T-helper 1 cell treated with Interleukin-12 subunit alpha and Interleukin-12 subunit beta and Interleukin-4 antibody, amounts not matched to agents 30 μg/mL and 1 μg/mL, for 36 hours (primary cell): ENCODE results near the gene HIVEP3.

ENCODE experiments used
- H3K27ac Mint-ChIP-seq: one replicate; pipeline ENCODE4 v1.8.0; 2021; ENCODE audit warnings: mild to moderate bottlenecking, mixed read lengths
- H3K27me3 Mint-ChIP-seq: one replicate; pipeline ENCODE4 v1.8.0; 2021; ENCODE audit warnings: low read depth, mixed read lengths
- H3K36me3 Mint-ChIP-seq: one replicate; pipeline ENCODE4 v1.8.0; 2021; ENCODE audit warnings: low read depth, mixed read lengths
- H3K4me1 Mint-ChIP-seq: one replicate; pipeline ENCODE4 v1.8.0; 2021; ENCODE audit warnings: low read depth, mixed read lengths
- H3K4me3 Mint-ChIP-seq: one replicate; pipeline ENCODE4 v1.8.0; 2021; ENCODE audit warnings: mild to moderate bottlenecking, moderate library complexity, mixed read lengths
- H3K9me3 Mint-ChIP-seq: one replicate; pipeline ENCODE4 v1.8.0; 2021; ENCODE audit warnings: mixed read lengths

The HIVEP3 gene

GRCh38 chr1:41508290-41508689, 410.4 kb downstream of the HIVEP3 start:
- Mint-ChIP-seq H3K4me3 (no peak overlapping the region), H3K27me3 (no peaks in the 10 kb centered on the region), H3K4me1 (peaks cover 13% of the 10 kb centered on the region), H3K36me3 (peaks cover 17% of the 10 kb centered on the region), H3K9me3 (no peaks in the 10 kb centered on the region), H3K27ac (no peak overlapping the region)

GRCh38 chr1:41507836-41508235, 410.9 kb downstream of the HIVEP3 start:
- Mint-ChIP-seq H3K4me3 (no peak overlapping the region), H3K4me1 (peaks cover 13% of the 10 kb centered on the region), H3K36me3 (peaks cover 17% of the 10 kb centered on the region), H3K27ac (no peak overlapping the region), H3K9me3 (no peaks in the 10 kb centered on the region), H3K27me3 (no peaks in the 10 kb centered on the region)

- Mint-ChIP-seq H3K4me3 (no peak overlapping the region), H3K4me1 (peaks cover 13% of the 10 kb centered on the region), H3K36me3 (peaks cover 12% of the 10 kb centered on the region), H3K9me3 (no peaks in the 10 kb centered on the region), H3K27ac (no peak overlapping the region), H3K27me3 (no peaks in the 10 kb centered on the region)
Measured at GRCh38 chr1:41507110-41507720, 411.5 kb downstream of the HIVEP3 start.

- H3K27me3 Mint-ChIP-seq: no peaks in the 10 kb centered on the region
- no peaks in the 10 kb centered on the region for H3K9me3 Mint-ChIP-seq
- no peak overlapping the region for H3K4me3 Mint-ChIP-seq
- peaks cover 13% of the 10 kb centered on the region for H3K4me1 Mint-ChIP-seq
- peaks cover 3% of the 10 kb centered on the region for H3K36me3 Mint-ChIP-seq
- H3K27ac Mint-ChIP-seq: no peak overlapping the region
Measured at GRCh38 chr1:41504114-41505035, 414.3 kb downstream of the HIVEP3 start.

GRCh38 chr1:41503538-41504113, 415.1 kb downstream of the HIVEP3 start:
- Mint-ChIP-seq H3K27me3 (no peaks in the 10 kb centered on the region), H3K27ac (peak overlapping the region; percentile 31), H3K4me3 (no peak overlapping the region), H3K4me1 (peaks cover 13% of the 10 kb centered on the region), H3K36me3 (peaks cover 2% of the 10 kb centered on the region), H3K9me3 (no peaks in the 10 kb centered on the region)

- peaks cover 2% of the 10 kb centered on the region for H3K36me3 Mint-ChIP-seq
Measured at GRCh38 chr1:41502912-41503311, 415.8 kb downstream of the HIVEP3 start.

GRCh38 chr1:41501581-41501980, 417.1 kb downstream of the HIVEP3 start:
- Mint-ChIP-seq H3K36me3 (peaks cover 2% of the 10 kb centered on the region), H3K9me3 (no peaks in the 10 kb centered on the region), H3K27ac (no peak overlapping the region), H3K4me1 (peaks cover 13% of the 10 kb centered on the region), H3K4me3 (no peak overlapping the region), H3K27me3 (no peaks in the 10 kb centered on the region)

More at GRCh38 chr1:41502912-41503311, 415.8 kb downstream of the HIVEP3 start:
- Mint-ChIP-seq H3K4me1 (peaks cover 13% of the 10 kb centered on the region), H3K27ac (no peak overlapping the region), H3K27me3 (no peaks in the 10 kb centered on the region), H3K9me3 (no peaks in the 10 kb centered on the region), H3K4me3 (no peak overlapping the region)

GRCh38 chr1:41500781-41501518, 417.8 kb downstream of the HIVEP3 start:
- no peak overlapping the region for H3K27ac Mint-ChIP-seq
- H3K4me3 Mint-ChIP-seq: no peak overlapping the region

GRCh38 chr1:41500378-41500777, 418.3 kb downstream of the HIVEP3 start:
- peaks cover 2% of the 10 kb centered on the region for H3K36me3 Mint-ChIP-seq
- peaks cover 5% of the 10 kb centered on the region for H3K27me3 Mint-ChIP-seq
- peaks cover 15% of the 10 kb centered on the region for H3K4me1 Mint-ChIP-seq
- H3K9me3 Mint-ChIP-seq: no peaks in the 10 kb centered on the region
- H3K27ac Mint-ChIP-seq: no peak overlapping the region
- no peak overlapping the region for H3K4me3 Mint-ChIP-seq

More at GRCh38 chr1:41500781-41501518, 417.8 kb downstream of the HIVEP3 start:
- Mint-ChIP-seq H3K27me3 (no peaks in the 10 kb centered on the region), H3K4me1 (peaks cover 13% of the 10 kb centered on the region), H3K9me3 (no peaks in the 10 kb centered on the region), H3K36me3 (peaks cover 2% of the 10 kb centered on the region)

- Mint-ChIP-seq H3K27ac (no peak overlapping the region), H3K4me1 (peaks cover 9% of the 10 kb centered on the region), H3K9me3 (no peaks in the 10 kb centered on the region), H3K4me3 (no peak overlapping the region), H3K27me3 (peaks cover 6% of the 10 kb centered on the region), H3K36me3 (peaks cover 2% of the 10 kb centered on the region)
Measured at GRCh38 chr1:41499591-41499990, 419.1 kb downstream of the HIVEP3 start.

- Mint-ChIP-seq H3K27me3 (peaks cover 6% of the 10 kb centered on the region), H3K36me3 (no peaks in the 10 kb centered on the region), H3K27ac (no peak overlapping the region), H3K4me1 (peaks cover 3% of the 10 kb centered on the region), H3K4me3 (no peak overlapping the region), H3K9me3 (no peaks in the 10 kb centered on the region)
Measured at GRCh38 chr1:41498804-41499203, 419.9 kb downstream of the HIVEP3 start.

GRCh38 chr1:41498391-41498790, 420.3 kb downstream of the HIVEP3 start:
- no peaks in the 10 kb centered on the region for H3K36me3 Mint-ChIP-seq
- H3K9me3 Mint-ChIP-seq: no peaks in the 10 kb centered on the region
- H3K27ac Mint-ChIP-seq: no peak overlapping the region
- H3K4me1 Mint-ChIP-seq: peaks cover 3% of the 10 kb centered on the region
- peaks cover 6% of the 10 kb centered on the region for H3K27me3 Mint-ChIP-seq
- no peak overlapping the region for H3K4me3 Mint-ChIP-seq

GRCh38 chr1:41497461-41498030, 421.2 kb downstream of the HIVEP3 start:
- H3K36me3 Mint-ChIP-seq: no peaks in the 10 kb centered on the region
- peaks cover 3% of the 10 kb centered on the region for H3K4me1 Mint-ChIP-seq
- H3K4me3 Mint-ChIP-seq: no peak overlapping the region
- H3K27ac Mint-ChIP-seq: no peak overlapping the region
- H3K27me3 Mint-ChIP-seq: peaks cover 6% of the 10 kb centered on the region
- no peaks in the 10 kb centered on the region for H3K9me3 Mint-ChIP-seq

GRCh38 chr1:41497056-41497440, 421.7 kb downstream of the HIVEP3 start:
- Mint-ChIP-seq H3K9me3 (no peaks in the 10 kb centered on the region), H3K36me3 (no peaks in the 10 kb centered on the region), H3K4me3 (peak overlapping the region; percentile 56), H3K27me3 (peaks cover 6% of the 10 kb centered on the region), H3K27ac (no peak overlapping the region), H3K4me1 (peaks cover 3% of the 10 kb centered on the region)
